CD4-positive, alpha-beta T cell treated with Interleukin-10 for 1 hour (primary cell): Measurements from ENCODE around the gene RNF141.

Experiments
- DNase-seq: peaks from one replicate; pipeline ENCODE4 v3.0.0-alpha.2; 2020

RNF141 gene

DNA sequence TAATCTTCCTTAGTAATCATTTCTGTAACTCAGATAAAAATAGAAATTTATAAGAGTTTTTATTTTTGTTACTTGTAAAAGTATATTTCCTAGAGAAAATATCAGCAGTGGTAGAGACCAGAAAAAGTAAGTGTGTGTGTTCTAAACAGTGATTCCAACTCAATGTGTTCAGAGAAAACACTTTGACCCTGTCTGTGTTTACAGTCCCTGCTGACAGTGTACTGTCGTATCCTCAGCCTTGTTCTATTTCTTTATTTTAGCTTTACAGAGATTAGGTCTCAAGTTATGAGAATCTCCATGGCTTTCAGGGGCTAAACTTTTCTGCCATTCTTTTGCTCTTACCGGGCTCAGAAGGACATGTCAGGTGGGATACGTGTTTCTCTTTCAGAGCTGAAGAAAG is 17.3 kb upstream of the RNF141 start:
- DNase-seq = no peak

DNA sequence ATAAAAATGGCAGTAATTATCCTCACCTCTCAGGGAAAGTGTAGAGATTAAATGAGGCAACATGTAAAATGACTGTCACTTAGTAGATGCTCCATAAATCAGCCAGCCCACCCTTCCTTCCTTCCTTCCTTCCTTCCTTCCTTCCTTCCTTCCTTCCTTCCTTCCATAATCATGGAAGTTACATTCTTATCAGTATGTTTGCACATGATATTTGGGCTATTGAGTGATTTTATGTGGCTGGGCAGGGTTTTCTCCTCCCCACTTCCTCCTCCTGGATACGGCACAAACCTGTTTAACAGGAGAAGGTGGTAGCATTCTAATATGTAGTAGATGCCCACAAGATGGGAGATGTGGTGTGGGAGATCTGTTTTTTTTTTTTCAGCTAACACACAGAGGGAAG is 15.6 kb upstream of the RNF141 start:
- no peak for DNase-seq

DNA sequence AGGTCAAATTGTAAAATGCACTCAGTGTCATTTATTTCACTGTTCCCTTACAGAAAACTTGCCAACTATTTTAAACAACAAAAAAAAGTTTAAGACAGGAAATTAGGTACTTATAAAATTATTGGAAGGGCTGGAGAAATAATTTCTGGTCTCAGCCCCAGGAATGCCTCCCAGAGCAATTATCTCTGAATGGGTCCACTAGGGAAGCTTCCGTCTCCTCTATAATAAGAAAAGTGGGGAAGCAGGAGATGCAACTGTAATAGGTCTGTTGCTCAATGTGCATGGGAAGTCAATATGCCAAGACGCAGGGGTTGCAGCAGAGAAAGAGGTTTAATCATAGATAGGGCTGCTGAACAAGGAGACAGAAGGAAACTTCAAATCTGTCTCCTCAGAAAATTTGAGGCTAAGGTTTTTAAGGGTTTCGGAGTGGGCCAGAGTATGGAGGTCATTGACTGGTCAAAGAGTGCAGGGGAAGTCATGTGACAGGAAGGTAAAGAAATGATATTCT is 10.9 kb upstream of the RNF141 start:
- DNase-seq = no peak

DNA sequence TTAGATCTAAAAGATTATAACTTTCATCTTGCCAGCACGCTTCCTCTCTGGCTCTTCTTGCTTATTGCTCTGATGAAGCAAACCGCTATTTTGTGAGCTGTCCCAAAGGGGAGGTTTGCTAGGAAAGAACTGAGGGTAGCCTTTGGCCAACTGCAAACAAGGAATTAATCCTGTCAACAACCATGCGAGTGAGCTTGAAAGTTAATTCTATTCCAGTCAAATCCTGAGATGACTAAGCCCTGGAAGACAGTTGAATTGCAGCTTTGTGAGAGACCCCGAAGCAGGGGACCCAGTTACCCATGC is 10.3 kb upstream of the RNF141 start:
- no peak for DNase-seq

DNA sequence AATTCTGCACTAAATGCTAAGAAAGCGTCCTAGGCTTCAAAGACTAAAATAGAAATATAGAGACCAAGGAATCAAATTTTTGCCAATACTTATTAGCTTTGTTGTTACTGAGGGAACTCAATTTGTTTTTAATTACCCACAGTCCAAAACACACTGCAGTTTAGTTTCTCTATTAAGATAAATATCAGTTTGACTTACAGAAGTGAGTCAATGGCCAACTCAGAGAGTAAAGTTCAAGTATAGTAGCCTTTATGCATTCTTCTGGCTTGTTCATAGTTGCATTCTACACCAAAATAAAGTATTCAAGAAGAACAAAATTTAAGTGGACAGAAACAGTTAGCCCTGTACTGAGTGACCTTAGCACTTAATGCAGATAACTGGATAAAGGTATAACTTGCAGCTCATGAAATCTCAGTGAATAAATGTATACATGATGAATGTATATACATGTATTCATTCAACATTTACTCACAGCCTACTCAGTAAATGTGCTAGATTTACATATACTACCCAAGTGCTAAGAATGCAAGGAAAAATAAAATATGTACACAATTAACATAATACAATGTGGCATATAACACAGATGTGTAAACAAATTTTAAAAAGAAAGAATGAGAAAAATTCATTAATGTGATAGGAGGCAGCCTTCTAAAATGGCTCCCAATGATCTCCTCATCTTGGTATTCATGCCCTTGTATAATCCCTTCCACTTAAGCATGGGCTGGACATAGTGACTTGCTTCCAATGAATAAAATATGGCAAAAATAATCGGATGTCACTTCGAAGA is 9.7 kb upstream of the RNF141 start:
- no peak for DNase-seq

DNA sequence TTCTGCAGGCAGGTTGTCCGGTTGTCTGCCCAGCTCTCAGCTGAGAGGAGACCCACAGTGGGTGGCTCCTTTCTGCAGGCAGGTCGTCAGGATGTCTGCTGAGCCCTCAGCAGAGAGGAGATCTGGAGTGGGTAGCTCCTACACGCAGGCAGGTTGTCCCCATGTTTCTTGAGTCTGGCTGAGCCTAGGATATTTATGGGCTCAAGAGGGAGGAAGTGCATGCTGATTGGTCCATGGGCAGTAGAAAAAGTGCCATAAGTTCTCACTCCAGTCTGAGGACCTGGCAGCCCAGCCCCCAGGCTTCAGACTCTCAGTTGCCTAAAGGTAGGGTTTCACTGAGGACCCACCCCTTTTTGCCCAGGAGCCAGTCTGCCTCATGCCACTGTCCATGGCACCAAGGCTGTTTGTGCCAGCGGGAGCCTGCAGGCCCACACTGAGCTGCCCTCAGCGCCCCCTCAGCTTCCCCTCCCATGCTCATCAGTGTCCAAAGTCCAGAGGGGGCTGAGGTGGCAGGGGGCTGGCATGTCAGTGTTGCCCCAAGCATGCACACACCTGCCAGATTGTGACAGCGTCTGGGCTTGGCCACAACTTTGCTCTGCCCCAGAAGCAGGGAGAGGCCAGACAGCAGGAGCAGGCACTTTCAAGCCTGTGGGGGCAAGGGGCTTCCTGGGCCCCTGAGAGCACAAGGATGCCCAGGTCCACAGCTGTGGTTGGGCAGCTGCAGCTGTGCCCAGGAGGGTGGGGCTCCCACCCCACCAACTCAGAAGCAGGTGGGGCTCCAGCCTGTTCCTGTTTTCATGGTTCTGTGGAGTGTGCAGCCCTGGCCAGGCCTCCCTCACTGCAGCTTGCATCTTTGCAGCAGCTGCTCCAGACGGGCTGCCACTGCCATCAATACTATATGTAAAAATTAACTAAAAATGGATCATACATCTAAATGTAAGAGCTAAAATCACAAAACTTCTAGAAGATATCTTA is 3.8 kb upstream of the RNF141 start:
- no peak for DNase-seq

DNA sequence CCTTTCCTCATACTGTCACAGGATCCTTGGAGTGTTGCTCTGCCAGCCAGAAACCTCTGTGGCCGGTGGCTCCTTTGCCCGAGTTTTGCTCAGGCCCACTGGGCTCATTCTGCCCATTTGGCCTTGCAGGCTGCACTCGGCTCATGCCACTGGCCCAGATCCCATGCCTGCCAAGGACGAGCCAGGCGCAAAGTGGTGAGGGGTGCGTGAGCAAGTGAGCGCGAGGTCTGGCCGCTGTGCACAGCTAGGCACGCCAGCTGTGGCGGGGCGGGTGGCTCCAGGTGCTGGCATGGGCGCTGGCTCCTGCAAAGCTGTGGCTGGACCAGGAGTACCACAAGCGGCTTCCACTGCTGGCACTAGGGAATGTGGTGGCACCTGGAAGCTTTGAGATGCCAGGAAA is 2.8 kb upstream of the RNF141 start:
- no peak for DNase-seq

DNA sequence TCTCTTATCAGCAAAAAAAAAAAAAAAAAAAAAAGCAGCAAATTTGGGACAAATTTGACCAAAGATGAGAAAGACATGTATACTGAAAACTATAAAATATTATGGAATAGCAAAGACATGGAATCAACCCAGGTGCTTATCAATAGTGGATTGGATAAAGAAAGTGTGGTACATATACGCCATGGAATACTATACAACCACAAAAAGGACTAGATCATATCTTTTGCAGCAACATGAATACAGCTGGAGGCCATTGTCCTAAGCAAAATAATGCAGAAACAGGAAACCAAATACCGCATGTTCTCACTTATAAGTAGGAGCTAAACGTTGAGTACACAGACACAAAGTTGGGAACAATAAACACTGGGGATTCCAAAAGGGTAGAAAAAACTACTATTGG is 1.8 kb upstream of the RNF141 start:
- DNase-seq = no peak

DNA sequence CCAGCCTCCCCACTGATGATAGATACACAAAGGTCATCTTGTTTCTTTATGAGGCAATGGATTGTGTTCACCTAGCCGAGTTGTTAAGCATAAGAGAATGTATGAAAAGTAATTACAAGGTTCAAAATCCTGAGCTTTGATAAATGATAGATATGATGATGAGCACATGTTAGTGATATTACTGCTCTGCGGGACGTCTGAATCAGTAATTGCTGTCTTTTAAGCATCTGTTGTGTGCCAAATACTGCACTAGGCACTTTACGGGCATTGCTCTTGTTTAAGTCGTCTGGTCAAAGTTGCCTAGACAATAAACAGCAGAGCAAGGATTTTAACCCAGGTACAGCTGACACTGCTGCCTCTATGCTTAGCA is 559 bp upstream of the RNF141 start:
- no peak for DNase-seq

DNA sequence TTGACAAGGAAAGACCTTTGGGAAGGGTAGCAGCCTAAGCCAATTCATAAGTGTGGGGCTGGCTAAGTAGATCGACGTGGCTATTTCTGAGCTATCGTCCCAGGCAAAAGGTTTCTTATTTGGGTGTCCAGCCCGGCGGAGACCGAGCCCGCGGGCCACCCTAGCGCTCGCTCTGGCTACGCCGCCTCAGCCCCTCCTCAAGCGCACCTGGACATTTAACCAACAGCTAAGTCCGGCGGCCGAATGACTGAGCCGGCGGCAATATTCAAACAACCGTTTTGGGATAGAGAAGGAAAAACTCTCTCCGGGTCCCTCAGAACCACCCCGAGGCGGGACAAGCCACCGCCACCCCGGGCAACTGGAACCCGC is 457 bp downstream of the RNF141 start:
- DNase-seq = no peak

DNA sequence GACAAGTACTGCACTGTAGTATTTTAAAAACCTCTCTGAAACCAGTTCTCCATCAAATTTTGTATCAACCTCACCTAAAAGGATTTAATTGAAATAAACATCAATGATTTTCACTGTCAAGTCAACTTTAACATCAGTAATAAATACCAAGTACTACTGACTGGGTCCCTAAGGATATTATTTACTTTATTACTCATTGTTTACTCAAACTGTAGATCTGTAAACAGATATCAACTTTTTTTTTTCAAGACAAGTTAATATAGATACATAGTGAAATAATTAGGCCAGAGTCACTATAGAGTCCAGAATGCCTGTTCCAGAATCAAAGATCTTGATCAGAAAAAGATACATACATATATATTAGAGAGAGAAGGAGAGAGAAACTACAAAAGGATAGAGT is 1.6 kb downstream of the RNF141 start:
- DNase-seq = no peak

DNA sequence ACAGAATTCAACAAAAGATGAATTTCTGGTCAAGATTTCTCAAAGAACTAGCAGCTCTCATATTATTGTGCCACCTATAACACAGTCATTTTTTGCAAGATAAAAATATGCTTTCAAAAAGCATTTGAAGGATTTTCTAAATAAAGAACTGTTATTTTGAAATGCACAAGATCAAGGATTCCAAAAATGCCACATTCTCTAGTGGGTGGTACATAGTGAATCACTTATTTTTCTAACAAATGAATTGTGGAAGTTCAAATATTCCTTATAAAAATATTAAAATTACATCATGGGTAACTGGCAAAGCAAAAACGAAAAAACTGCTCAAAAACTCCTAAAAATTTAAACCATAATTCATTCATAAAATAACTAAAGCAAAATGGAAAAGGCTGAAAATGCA is 2.1 kb downstream of the RNF141 start:
- DNase-seq = no peak

DNA sequence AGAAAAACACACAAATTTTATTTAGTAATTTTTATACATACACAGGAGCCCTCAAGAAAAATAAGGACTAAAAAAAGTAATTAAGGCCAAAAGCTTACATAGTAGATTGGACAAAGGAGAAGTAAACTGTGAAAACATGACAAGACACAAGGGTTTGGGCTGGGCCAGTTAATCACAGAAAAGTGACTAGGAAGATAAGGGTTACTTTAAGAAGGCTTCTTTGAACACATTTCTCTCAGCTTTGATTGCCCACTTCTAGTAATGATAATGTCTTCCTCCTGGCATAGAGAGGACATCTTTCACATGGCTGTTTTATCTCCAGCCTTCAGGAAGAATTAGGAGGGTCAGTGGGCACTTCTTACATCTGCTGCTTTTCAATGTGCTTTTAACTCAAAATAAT is 3.4 kb downstream of the RNF141 start:
- no peak for DNase-seq

DNA sequence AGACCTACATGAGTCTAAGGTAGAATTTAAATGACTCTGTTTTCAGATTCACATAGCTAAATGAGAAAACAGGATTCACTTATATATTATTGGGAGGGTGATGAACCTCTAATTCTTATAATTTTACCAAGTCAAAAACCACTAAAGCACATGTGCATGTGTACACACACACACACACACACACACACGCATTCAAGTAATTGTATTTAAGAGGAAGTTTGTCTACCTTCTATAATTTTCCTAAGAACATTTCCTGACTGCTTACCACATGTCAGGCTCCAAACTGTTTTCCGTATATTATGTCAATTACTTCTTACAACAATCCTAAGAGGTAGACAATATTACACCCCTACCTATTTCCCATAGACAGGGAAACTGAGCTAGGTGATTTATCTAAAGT is 6.7 kb downstream of the RNF141 start:
- no peak for DNase-seq

DNA sequence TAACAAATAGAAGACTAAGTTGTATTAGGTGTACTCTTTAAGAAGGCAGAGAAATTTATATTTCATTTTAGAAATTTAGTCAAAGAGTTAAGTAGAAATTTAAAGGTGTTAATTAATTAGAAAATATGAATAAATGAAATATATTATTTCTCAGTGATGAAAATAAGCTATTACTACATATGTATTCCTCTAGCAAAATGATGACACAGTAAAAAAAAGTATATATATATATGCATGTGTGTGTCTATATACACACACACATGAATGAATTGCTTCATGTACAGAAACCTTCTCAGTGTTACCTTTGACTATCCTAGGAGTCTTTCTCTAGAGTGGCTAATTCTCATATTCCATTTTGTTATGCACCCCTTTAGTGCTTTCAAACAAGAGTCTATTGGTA is 7.7 kb downstream of the RNF141 start:
- no peak for DNase-seq

DNA sequence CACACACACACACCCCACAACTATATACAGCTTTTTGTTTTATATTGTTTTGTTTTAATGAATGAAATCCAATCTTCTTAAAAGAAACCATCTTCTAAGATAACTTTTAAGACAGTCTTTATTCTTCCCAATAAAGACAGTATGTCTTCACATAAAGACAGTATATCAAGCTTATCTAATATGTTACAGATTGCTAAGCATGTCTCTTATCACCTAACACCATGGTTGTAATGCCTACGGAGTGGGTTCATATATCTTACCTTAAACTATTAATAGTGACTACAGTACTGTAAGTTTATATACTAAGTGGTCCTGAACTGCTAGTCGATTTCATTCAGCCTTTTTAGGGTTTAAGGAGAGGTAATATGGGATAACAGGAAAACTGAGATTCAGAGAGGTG is 8.5 kb downstream of the RNF141 start:
- DNase-seq = no peak

DNA sequence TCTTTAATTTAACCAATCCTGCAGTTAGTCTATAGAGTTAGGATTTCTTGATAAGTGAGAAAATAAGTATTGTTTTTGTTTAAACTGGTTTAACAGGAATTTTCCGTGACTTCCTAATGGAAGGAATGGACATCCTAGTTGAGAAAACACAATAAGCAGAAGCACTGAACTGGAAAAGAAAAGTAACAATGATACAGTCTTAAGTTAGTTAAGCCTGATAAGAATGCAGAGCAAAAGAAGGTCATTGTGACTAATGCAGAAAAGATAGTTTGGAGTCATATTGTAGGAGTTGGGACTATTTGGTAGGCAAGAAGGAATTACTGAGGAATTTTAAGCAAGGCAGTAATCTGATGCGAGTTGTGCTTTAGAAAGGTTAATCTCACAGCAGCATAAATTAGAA is 11.7 kb downstream of the RNF141 start:
- DNase-seq = no peak

DNA sequence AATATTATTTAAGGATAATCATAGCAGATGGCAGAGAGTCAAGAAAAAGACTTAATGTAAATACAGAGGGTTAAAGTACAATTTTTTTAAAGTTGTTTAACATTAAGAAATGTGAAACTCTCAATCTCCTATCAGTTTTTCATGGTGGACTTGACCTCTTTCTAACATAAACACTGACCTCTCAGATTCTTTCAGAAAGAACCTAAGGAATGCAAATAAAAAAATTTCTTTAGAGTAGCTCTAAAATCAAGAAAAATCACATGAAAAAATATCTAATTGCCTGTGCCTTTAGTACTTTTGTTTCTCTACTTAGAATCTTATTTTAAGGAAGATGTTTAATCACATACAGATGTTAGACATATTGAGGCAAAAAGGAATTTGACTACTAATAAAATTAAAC is 12.9 kb downstream of the RNF141 start:
- no peak for DNase-seq

DNA sequence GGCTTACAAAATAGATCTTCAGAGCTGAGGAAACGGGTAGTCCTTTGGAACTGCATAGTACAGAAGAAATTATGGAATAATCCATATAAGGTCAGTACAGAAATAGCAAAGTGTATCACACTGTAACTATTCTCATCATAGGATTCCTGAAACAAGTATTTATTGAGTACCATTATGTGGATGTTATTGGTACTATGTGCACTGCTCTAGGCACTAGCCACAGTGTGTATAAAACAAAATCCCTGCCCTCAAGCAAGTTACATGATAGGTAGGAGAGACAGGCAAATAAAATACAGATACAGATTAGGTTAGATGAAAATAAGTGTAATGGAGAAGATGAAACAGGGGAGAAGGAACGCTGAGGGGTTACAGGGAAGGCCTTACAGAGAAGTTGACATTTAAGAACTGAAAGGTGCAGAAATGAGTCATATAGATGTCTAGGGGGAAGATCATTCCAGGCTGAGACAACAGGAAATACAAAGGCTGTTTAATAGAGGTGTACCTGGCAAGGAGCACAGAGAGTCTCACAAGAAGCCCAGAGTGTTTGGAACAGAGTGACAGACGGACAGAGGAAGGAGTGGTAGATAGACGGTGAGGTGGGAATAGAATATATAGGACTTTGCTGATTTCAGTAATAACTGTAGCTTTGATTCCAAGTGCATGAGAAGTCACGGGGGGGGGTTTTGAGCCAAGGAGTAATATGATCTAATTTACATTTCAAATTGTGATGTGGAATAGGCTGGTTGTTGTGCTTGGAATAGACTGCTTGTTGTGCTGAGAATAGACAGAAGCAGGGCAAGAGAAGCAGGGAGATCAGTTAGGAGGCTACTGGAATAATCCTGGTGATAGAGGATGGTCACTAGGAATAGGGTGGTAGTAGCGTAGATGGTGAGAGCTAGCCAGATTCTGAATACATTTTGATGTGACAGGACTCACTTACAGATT is 13.7 kb downstream of the RNF141 start:
- no peak for DNase-seq

DNA sequence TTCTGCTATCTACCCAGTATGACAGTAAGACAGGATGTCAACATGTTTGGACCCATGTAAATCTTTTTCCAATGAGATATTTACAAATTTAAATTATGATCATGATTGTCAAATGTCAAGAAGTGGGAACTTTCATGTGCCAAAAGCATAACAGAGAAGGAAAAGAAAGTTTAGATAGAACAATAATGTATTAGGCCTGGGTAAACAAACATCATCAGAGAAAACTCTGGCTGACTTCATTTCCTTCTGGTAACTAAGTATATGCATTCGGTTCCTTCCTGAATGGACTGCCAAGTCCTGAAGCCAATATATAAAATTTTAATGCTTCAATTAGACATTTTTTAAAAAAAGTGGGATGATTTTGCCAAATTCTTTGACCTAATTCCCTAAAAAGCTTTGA is 16.5 kb downstream of the RNF141 start:
- DNase-seq = no peak

DNA sequence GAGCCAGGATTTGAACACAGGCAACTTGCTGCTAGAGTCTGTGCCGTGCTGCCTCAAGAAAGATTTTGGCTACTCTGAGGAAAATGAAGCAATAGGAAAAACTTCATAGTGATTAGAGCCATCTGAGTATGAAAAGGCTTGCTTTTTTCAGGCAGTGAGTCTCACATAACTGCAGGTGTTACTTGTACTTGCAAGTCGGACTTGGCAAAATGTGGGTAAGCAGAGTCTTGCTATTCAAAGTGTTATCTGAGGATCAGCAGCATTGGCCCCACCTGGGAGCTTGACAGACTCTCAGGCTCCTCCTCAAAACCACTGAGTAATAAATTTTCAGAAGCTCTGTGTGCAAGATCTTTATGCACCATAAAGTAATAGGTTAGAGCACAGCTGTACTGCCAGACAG is 18.1 kb downstream of the RNF141 start:
- DNase-seq = no peak

DNA sequence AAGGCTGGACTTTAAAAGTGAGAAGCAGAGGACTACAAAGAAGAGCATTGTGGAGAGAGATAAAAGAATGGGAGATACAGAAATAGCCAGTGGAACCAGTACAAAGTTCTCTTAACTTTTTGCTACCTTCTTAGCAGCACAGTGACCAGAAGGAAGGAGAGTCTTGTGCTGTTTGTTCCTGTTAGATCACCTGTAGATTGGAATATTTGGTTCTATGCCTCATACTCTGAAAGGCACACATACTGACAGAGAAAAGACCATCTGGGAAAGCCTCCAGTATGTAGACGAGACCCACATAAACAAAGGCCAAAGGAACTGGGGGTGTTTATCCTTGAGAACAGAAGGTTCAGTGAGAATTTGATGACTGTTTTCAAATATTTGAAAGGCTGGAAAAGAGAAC is 18.7 kb downstream of the RNF141 start:
- DNase-seq = no peak

DNA sequence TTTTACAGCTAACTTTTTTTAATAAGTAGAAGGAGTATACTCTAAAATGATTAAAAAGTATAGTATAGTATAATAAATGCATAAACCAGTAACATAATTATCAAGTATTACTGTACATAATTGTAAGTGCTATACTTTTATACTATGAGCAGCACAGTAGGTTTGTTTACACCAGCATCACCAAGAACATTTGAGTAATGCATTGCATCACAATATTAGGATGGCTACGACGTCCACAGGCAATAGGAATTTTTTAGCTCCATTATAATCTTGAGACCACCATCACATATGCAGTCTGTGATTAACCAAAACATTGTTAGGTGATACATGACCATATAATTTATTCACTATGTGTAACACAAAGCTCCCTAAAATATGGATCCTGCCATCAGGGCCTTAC is 20.4 kb downstream of the RNF141 start:
- no peak for DNase-seq
